Measurements from ENCODE around the gene SFTPA2.
"Not testable (repeated sequence)": the region's sequence is repeated elsewhere in the genome, so short reads cannot be mapped to it uniquely, and the experiment has no call there.

The SFTPA2 gene

DNA sequence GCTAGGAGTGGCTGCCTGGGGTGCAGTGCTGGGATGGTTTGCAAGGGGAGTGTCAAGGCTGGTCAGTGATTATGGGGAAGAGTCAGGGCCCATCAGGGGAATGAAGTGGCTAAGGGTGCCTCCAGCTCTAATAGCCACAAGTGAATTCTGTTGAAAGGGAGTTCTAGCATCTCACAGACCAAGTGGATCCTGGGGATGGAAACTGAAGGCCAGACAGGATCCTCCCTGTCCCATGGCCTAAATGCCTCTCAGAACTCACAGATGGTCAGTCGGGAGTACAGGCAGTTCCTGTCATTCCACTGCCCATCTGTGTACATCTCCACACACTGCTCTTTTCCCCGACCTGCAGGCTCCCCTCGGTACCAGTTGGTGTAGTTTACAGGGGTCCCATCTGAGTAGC lies 3.2 kb downstream of the SFTPA2 start:
- DNase-seq, result not testable (repeated sequence)

DNA sequence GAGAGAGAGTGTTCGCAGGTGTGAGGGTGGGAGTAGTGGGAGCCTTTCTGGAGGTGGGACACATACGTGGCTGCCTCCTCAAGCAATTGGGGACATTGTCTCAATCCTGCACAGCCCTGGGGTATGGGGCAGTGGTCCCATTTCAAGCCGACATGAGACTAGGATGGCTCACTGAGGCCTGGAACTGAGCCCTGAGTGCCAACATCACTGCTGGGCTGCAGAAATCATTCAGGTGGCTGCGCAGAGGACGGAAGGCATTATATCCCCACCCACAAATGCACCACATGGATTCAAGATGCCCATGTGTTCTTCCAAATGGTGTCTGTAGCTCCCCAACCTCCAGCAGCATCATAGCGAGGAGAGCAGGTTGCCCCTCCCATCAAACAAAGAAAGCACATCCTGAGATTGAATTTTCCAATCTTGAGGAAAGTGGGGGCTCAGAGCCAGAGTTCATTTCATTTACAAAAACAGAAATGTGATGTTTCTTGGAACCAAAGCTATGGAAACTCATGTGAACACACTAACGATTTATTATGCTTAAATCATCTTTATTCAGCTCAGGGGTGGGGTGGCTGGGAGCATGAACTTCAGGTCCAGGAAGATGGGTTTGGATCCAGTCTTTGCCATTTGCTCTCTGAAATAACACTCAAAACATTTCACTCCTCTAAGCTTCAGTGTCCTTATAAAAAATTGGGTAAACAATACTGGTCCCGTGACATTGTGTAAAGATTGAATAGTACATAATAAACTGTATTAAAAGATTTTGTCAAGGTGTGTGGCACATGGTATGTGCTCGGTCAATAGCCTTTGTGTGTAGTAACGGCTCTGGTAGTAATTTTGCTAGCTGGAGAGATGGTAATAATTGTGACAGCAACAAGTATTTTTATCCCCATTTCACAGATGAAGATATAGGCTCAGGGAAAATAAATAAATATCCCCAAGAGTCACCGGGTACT lies 4.6 kb downstream of the SFTPA2 start:
- DNase-seq, result no peak

DNA sequence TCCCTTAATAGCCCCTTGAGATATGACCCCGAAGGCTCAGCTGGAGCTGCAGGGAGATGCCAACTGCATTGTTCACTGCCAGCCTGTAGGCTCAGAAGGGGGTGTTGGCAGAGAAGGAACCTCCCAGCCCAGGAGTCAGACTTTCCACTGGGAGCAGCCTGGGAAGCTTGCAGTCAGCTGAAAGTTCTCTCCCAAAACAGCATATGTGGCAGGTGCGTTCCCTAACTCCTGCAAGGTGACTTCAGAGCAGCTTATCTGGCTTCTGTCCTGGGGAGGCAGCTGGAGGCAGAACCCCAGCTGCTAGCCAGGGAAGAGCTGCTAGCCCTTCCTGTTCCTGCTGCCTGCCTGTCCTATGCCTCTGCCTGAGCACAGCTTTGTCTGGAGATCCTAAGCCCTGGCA lies 8.1 kb downstream of the SFTPA2 start:
- no peak for DNase-seq

DNA sequence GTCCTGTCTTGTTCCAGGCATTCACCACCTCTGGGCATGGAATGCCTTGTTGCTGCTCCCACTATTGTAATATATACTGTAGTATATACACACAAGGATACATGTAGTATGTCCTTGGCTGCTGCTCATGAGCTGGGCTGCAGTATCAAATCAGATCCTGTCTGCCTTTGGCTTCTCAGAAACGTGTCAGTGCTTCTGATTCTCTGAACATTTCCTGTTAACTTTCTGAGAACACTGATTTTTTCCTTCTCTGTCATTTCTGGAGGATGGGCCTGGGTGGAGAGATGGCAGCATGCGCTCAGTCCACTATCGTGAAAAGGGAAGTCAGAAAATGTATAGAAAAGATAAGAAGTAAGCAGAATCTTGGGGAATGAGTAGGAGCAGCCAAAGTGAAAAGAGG lies 12.2 kb downstream of the SFTPA2 start:
- DNase-seq, result no peak

DNA sequence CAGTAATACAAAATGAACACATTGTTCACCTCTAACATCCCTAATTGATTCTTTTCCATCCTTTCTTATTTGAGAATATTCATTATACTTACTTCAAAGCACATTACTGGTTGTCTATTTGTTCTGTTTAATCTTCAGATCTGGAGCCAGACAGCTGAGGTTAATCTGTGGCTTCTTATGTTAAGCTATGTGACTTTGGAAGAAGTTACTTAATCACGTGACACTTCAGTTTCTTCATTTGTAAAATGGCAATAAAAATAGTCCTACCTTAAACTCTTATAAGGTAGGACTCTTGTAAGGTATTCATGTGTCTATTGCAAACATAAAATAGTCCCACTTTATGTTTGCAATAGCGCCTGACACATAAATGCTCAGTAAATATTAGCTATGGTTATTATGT lies 13.1 kb downstream of the SFTPA2 start:
- DNase-seq, result not testable (repeated sequence)

DNA sequence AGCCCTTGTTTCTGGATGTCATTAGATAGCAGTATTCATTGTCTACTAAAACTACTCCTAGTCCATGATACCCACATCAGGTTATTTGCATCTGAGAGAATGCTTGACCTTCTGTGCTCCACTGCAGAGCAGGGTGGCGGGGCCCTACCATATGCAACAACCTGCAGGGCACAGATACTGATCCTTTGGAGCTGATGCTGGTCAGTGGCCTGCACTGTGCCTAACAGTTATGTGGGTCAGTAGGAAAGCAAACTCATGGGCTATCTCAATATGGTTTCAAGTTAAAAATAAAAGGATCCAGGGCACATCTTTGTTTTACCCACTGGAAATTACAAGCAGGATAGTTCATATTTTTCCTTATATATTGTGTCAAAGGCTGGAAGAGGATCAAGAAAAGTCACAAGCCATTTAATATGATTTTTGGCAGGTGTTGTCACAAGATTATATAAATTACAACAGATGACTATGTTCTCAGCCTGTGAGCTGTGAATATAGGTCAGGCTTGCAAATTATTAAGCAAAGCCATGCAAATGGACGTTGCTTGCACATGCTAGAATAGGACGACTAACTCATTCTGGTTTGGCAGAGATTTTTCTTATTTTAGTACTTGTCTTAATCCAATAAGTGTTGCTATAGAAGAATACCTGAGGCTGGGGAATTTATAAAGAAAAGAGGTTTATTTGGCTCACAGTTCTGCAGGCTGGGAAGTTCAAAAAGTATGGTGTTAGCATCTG lies 15.1 kb downstream of the SFTPA2 start:
- DNase-seq, result not testable (repeated sequence)

DNA sequence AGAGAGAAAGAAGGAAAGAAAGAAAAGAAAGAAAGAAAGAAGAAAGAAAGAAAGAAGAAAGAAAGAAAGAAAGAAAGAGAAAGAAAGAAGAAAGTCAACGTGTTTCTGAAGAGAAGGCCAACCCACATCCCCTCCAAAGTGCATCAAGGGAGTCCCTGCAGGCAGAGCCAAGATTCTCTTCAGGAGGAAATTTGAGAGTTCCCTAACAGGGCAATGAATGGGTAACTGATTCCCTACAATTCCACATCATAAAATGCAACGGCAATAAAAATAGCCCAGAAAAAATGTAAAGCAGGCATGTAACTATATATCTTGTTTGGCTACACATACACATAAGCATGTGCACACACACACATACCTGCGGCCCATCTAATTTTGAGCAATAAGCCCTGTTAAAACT lies 15.8 kb downstream of the SFTPA2 start:
- DNase-seq, result not testable (repeated sequence)

DNA sequence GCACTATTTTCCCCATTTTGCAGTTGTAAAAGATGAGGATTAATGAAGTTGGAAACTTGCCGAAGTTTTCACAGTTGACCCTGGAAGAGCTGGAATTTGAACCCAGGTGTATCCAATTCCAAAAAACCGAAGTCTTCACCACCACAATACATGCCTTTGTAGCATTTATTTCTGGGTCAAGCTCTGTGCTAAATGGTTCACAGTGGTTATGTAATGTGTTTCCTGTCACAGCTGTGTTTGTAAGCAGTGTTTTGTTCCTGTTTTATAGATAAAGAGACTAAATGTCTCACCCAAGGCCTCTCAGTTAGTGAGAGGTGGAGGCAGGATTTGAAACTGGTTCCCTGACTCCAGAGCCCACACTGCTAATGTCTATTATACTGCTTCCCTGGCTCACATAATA lies 17.6 kb downstream of the SFTPA2 start:
- DNase-seq, result no peak

DNA sequence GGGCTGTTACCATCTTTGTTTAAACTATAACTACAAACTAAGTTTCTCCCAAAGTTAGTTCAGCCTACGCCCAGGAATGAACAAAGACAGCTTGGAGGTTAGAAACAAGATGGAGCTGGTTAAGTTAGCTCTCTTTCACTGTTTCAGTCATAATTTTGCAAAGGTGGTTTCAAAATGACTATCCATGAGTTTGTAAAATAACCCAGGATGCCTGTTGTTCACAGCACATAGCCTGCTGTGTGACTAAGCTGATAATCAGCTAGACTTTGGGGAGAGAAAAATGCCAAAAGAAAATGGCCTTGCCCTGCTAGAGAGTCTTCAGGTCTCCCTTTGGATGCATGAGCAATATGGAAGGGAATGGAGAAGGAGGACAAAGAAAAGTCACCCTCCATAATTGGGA lies 19.3 kb downstream of the SFTPA2 start:
- not testable (repeated sequence) for DNase-seq

DNA sequence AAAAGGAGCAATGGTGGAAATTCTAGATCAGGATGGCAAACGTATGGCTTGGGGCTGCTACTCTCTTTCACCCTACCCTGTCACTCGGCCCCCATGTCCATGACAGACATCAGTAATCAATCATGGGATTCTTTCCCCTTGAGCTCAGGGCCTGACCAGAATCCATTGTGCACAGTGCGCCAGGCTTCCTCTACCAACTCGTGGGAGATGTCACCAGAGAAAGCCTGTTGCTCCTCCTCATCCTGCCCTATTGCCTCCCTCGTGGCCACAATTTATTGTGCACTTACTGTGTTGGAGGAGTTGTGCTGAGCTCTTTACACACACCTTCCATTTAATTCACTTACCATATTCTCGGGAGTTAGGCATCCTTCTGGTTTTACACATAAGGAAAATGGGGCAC lies 21.9 kb downstream of the SFTPA2 start:
- not testable (repeated sequence) for DNase-seq

DNA sequence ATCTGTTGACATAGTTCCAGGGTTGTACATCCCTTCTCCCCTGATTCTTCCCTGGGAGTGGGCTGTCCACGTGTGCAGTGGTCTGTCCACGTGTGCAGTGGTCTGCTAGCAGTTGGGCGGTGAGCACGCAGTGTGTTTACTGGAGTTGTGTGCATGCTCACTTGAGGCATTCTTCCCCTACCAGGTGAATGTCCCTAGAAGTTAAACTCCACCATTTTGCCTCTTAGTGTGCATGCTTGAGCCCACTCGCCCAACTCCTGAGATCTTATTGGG lies 26.4 kb downstream of the SFTPA2 start:
- DNase-seq, result not testable (repeated sequence)

DNA sequence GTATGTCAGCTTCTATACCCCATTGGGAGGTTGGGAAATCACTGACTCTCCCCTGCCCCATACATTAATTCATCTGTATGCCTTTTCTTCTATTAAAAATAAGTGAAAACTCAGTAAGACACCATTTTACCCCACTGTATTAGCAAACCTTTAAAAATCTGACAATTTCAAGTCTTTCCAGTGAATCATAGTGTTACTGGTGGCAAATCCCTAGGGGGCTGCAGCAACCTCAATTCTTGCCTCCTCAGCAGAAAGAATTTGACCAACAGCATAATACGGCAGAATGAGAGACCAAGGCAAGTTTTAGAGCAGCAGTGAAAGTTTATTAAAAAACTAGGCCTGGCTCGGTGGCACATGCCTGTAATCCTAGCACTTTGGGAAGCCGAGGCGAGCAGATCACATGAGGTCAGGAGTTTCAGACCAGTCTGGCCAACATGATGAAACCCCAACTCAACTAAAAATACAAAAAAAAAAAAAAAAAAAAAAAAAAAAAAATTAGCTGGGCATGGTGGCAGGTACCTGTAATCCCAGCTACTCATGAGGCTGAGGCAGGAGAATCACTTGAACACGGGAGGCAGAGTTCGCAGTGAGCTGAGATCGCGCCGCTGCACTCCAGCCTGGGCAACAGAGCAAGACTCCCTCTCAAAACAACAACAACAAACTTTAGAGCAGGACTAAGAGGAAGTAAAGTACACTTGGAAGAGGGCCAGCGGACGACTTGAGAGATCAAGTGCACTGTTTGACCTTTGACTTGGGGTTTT lies 26.9 kb downstream of the SFTPA2 start:
- not testable (repeated sequence) for DNase-seq

DNA sequence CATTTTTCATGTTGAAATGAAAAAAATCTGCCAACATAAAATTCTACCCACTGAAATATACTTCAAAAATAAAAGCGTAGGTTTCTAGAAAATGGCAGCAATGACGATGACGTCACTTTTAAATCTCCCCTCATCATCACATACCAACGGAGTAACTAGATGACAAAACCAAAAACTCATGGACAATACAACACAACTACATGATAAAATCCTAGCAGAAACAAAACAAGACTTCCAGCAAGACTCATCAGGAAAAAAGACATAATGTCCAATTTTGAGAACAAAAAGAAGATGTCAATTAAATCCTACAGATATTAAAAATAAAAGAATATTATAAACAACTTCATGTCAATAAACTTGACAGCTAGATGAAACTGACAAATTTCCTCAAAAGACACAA lies 31.9 kb downstream of the SFTPA2 start:
- DNase-seq, result not testable (repeated sequence)

DNA sequence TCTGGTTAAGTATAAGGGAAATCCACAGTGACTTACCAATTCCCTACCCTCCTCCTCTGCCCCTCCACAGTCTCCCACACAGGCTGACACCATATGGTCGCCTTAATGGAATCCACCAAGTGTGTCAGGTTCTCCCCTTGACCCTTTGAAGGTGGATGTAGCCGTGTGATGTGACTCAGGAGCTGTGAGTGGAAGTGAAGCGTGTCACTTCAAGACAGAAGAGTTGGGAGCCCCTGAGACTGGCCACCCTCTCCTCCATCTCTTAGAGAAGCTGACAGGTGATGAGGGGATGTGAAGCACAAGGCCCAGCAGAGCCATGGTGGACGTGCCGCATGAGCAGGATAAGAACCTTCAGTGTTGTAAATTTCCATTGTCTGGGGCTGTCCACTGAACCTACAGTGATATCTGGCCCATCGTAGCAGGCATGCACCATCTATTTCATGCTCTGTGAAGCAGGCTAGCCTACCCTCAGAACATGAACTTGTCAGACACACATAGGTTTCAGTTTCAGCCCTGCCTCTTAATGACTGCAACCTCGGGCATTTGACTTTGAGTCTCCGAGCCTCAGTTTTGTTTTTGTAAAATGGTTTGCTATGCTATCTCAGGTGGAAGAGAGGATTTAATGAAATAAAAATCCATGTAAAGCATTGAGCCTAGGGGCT lies 35.0 kb downstream of the SFTPA2 start:
- not testable (repeated sequence) for DNase-seq

DNA sequence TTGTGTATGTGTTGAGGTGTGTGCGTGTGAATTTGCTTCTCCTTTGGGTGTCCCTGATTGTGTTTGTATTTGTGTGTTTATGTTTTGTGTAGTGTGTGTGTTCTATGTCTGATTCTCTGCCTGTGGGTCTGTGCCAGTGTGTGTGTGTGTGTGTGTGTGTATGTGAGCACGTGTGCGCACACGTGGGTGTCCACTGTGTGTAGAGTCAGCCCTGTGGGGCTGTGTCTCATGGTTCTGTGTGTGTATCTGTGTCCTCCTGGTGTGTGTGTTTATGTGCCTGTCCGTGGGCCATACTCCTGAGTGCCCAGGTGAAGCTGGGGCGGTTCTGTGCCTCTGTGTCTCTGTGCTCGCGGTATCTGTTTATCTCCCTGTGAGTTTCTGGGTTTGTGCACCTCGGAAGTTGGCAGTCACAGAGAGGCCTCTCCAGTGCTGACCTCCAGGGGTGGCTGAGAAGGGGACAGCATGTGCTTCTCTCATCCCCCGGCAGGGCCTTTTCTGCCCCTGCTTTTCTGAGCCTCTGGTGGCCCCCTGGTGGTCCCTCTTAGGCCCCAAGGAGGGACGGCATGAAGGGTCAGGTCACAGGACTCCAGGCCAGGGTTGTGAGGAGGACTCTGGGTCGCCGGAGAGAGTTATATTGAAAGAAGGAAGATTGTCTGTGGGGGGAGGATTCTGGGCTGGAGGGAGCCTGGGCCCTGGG lies 36.9 kb downstream of the SFTPA2 start:
- not testable (repeated sequence) for DNase-seq

DNA sequence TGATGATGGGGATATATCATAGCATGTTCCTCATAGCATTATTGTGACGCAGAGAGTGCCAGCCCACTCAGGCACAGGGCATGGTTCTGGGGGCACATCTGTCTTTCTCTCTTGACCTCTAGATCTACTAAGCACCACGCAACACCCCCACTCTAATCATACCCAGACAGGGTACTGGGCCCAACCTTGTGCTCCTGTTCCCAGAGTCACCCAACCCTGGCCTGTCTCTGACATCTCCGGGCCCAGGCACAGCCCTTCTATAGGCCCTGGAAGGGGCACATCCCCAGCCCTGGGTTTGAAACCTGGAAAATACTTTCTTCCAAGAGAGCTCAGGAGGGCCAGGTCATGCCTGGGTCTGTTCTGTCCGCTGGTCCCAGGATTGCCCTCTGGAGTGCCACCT lies 37.7 kb downstream of the SFTPA2 start:
- DNase-seq, result not testable (repeated sequence)

DNA sequence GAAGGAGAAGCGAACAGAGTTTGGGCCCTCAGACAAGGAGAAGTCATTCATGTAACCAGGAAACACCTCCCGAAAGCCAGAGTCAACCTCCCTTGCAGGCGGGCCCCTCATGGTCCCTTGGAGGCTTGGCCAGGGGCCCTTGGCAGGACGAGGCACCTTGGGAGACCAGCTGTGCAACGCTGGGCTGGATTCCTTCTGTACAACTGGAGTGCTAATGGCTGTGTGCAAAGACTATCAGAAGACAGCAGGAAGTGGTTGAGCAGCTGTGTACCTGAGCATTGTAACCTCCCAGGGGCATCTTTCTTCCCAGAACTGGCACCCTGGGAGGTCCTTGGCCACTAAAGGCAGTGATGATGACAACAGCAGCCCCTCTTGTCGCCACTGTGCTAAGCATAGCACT lies 38.5 kb downstream of the SFTPA2 start:
- DNase-seq, result not testable (repeated sequence)

DNA sequence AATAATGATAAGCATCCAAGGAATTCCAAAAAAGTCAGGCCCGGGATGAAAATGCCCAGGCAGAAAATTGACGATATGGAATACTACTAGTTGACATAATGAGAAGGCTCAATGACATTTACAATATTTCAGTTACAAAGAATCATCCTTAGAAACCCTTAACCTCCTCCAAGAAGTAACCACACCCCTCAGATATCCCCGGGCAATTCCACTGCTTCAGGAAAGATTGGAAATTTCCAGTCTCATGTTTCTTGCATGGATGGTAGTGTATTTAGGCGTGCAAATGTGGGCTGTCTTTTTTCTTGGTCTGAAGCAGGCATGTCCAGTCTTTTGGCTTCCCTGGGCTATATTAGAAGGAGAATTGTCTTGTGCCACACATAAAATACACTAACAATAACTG lies 42.6 kb downstream of the SFTPA2 start:
- DNase-seq, result not testable (repeated sequence)

DNA sequence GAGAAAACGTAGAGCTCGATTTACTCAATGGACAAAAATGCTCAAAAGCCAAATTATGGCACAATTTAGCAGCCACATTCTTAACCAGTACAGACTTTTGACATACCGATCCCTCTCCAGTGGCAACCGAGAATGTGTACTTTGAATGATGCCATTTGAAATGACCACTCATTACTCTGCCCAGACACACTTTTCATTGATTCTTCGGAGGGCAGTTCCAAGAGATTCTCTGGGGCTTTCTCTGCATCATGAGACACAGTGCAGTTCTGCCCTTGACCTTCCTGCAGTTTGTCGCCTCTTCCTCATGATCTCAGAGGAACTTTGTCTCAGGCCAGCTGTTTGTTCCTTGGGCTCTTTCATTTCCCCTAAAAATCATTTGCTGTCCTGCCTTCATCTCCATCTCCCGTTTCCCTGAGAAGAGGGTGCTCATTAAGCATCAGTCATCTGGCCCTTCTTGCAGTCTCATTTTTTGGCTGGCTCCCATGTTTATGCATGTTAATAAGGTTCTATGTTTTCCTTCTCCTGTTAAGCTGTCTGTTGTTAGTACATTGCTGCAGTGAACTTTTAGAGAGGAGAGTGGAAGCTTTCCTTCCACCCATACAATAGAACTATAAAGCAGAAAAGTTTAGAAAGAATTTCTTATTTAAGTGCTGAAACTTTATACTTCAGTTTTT lies 43.5 kb downstream of the SFTPA2 start:
- not testable (repeated sequence) for DNase-seq

DNA sequence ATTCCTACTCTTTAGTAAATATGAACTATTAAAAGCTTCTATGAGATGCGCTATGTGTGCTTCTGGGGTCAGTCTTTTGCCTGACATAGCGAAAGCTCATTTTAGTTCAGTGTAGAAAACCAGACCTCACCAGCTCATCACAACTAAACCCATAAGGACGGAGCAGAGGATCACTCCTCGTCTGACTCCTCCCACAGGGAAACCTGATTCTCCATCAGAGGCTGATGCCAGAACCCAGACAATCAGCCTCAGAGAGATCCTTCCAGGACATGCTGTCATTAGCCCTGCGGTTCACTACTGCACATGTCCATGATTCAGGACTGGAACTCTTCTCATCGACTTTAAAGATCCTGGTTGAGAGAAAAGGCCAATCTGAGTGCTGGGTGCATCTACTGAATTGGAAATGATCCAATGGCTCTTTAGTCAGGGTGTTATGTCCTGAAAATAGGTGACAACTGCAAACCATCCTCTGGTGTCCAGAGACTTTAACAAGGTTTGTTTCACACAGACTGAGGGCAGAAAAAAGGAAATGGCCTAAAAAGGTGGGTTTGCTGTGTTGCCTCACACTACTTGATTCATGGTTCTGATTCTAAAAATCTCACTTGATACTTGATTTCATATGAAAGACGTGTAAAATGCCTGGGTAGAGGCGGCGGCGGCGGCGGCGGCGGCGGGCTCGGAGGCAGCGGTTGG lies 48.2 kb downstream of the SFTPA2 start, which contains the start of gene EIF5AL1:
TSS of gene EIF5AL1 (plus strand) at position 643 of the 693 bp plus-strand sequence. CDS start 117 bp downstream, outside the sequence.
- DNase-seq, result not testable (repeated sequence)

All from NCI-H1105 treated with DMSO at 0.1 percent for 48 hours (cell line).